HepG2 (cell line): ENCODE data around the gene TOPORS. TPM values are rescaled to one million over a fixed set of nuclear protein-coding genes. Genes with fewer than 3 reads are reported as not detected.
A peak's percentile ranks its signal among the peaks of the same experiment; 100 is the strongest.

ENCODE experiments used
- AGO1 ChIP-seq: fragments of 200-400 bp; formaldehyde crosslinking; IDR thresholded peaks from 2 replicates; pipeline ENCODE4 v1.6.1; 2017; ENCODE audit warnings: mild to moderate bottlenecking, low read depth, low read length, moderate library complexity; ENCODE audit not compliant: poor library complexity, severe bottlenecking
- ARID2 ChIP-seq: sonication (generic); formaldehyde crosslinking; IDR thresholded peaks from 2 replicates; pipeline ENCODE4 v1.8.1; 2022; ENCODE audit warnings: mild to moderate bottlenecking, missing genetic modification reagents, borderline replicate concordance
- ATF6 ChIP-seq: sonication (generic); formaldehyde crosslinking; conservative IDR thresholded peaks from 2 replicates; pipeline ENCODE4 v1.4.0; 2020; ENCODE audit warnings: missing genetic modification reagents
- ATF7-NPFF ChIP-seq: sonication (generic); formaldehyde crosslinking; IDR thresholded peaks from 2 replicates; pipeline ENCODE4 v1.8.1; 2023; ENCODE audit warnings: mild to moderate bottlenecking, low read depth, missing genetic modification reagents, moderate library complexity
- BRD4 ChIP-seq: sonication (generic); formaldehyde crosslinking; IDR thresholded peaks from 2 replicates; pipeline ENCODE4 v1.4.0; 2020; ENCODE audit warnings: missing genetic modification reagents
- CBX5 ChIP-seq: sonication (generic); formaldehyde crosslinking; IDR thresholded peaks from 2 replicates; pipeline ENCODE4 v1.4.0; 2020; ENCODE audit warnings: missing genetic modification reagents, borderline replicate concordance
- CEBPZ ChIP-seq: IDR thresholded peaks from 2 replicates; pipeline ENCODE4 v1.6.1; 2012; ENCODE audit warnings: low read length, improper control_type of control experiment
- DRAP1 ChIP-seq: IDR thresholded peaks from 2 replicates; pipeline ENCODE4 v1.6.1; 2016; ENCODE audit warnings: missing genetic modification reagents, missing compliant biosample characterization
- GATAD2A ChIP-seq: IDR thresholded peaks from 2 replicates; pipeline ENCODE4 v1.6.1; 2016
- IRF9 ChIP-seq: sonication (generic); formaldehyde crosslinking; IDR thresholded peaks from 2 replicates; pipeline ENCODE4 v1.8.0; 2022; ENCODE audit warnings: missing genetic modification reagents, mild to moderate bottlenecking, borderline replicate concordance
- LRRFIP1 ChIP-seq: sonication (generic); formaldehyde crosslinking; conservative IDR thresholded peaks from 2 replicates; pipeline ENCODE4 v1.4.0; 2020; ENCODE audit warnings: missing genetic modification reagents
- NAIF1 ChIP-seq: sonication (generic); formaldehyde crosslinking; IDR thresholded peaks from 2 replicates; pipeline ENCODE4 v1.5.0; 2020; ENCODE audit warnings: mild to moderate bottlenecking, missing genetic modification reagents, borderline replicate concordance
- SSRP1 ChIP-seq: IDR thresholded peaks from 2 replicates; pipeline ENCODE4 v1.6.1; 2016; ENCODE audit warnings: control low read depth
- TFE3 ChIP-seq: IDR thresholded peaks from 2 replicates; pipeline ENCODE4 v1.6.1; 2016
- ZFP41 ChIP-seq: sonication (generic); formaldehyde crosslinking; IDR thresholded peaks from 2 replicates; pipeline ENCODE4 v1.4.0; 2020; ENCODE audit warnings: mild to moderate bottlenecking, missing genetic modification reagents, borderline replicate concordance
- ZNF446 ChIP-seq: sonication (generic); formaldehyde crosslinking; IDR thresholded peaks from 2 replicates; pipeline ENCODE4 v1.5.0; 2020; ENCODE audit warnings: mild to moderate bottlenecking, missing genetic modification reagents
- ZNF773 ChIP-seq: sonication (generic); formaldehyde crosslinking; IDR thresholded peaks from 2 replicates; pipeline ENCODE4 v1.4.0; 2020; ENCODE audit warnings: missing genetic modification reagents, borderline replicate concordance
- ZNF776 ChIP-seq: sonication (generic); formaldehyde crosslinking; IDR thresholded peaks from 2 replicates; pipeline ENCODE4 v1.4.0; 2020; ENCODE audit warnings: mild to moderate bottlenecking, missing genetic modification reagents
- polyA plus RNA-seq, 8 experiments: library from polyadenylated mRNA; depleted of rRNA in 3 of 8; stranded (reverse) in 7 of 8; unstranded in 1 of 8; fragments of >200 nt; fragmentation: Illumina TruSeq in 4 of 8; extraction: Trizol in 4 of 8; gene quantifications; 2 replicates each; pipeline versions ENCODE4 v1.2.1 to v1.2.3, GENCODE V29; 2011 to 2016; ENCODE audit warnings: low read depth in 4 of 8, missing spikeins in 1 of 8, mixed read lengths in 1 of 8; ENCODE audit not compliant: insufficient read depth in 1 of 8
- total RNA-seq, 5 experiments: library from RNA; depleted of rRNA; stranded (reverse); fragments of >200 nt; fragmentation: Illumina TruSeq; extraction: Trizol; gene quantifications; 2 replicates each; pipeline ENCODE4 v1.2.3, GENCODE V29; 2016; ENCODE audit warnings: low read depth in 1 of 5

TOPORS gene
- total and polyA plus RNA-seq, 2 of the 13 experiments (the other 11 are each of a cell fraction or from before 2014, with no cell fraction given) = 6.8 to 19.6 TPM

- no peak for TF ChIP-seq CEBPZ
- peak; percentile 51; the same call in 1 of the 2 replicates for TF ChIP-seq IRF9 (CRISPR knock-in tag)
- no peak for TF ChIP-seq ZNF446 (CRISPR knock-in tag)
- TF ChIP-seq BRD4 = no peak
- TF ChIP-seq SSRP1 (CRISPR knock-in tag) = no peak
- TF ChIP-seq ZNF776 (CRISPR knock-in tag) = no peak
- TF ChIP-seq TFE3 = no peak
- TF ChIP-seq NAIF1 (CRISPR knock-in tag) = no peak
- no peak for TF ChIP-seq ZFP41 (CRISPR knock-in tag)
- peak; percentile 67 for TF ChIP-seq DRAP1
- TF ChIP-seq LRRFIP1 (CRISPR knock-in tag) = no peak
- TF ChIP-seq ATF6 (CRISPR knock-in tag) = no peak
- peak; percentile 65 for TF ChIP-seq GATAD2A (CRISPR knock-in tag)
- peak; percentile 78 for TF ChIP-seq ATF7-NPFF (CRISPR knock-in tag)
- TF ChIP-seq ZNF773 = no peak
- peak; percentile 72 for TF ChIP-seq AGO1
- TF ChIP-seq ARID2 = 0 out of 2 replicates have a peak, but pooled peaks have one; percentile 69
- TF ChIP-seq CBX5 = no peak
These were observed 1.7 kb downstream of the TOPORS start (continued) for GRCh38 chr9:32550562-32551275.
